Glomerular visceral epithelial cell (primary cell): ENCODE data around the gene TRIOBP.

Experiments
- DNase-seq: peaks from one replicate; pipeline ENCODE4 v3.0.0-alpha.2; 2016; ENCODE audit errors: extremely low spot score

The TRIOBP gene

GRCh38 chr22:37824674-37825641 is 128.1 kb downstream of the TRIOBP start:
- no peak for DNase-seq
